Natural killer cell (primary cell): Measurements from ENCODE around the gene SMG1. TPM values are rescaled to one million over a fixed set of nuclear protein-coding genes. Genes with fewer than 3 reads are reported as not detected.
"Not testable (repeated sequence)": the region's sequence is repeated elsewhere in the genome, so short reads cannot be mapped to it uniquely, and the experiment has no call there.

Experiments used
- ATAC-seq, 3 donors: fragments of 150-1000 bp in 2 of 3; fragments of 200-7000 bp in 1 of 3; cut with Tn5 transposase; 1 replicate in 1 of 3; 2 replicates in 2 of 3; pipeline ENCODE4 v1.10.0; 2021; ENCODE audit warnings: mild to moderate bottlenecking in 2 of 3, moderate library complexity in 2 of 3
- DNase-seq, 2 donors: peaks; one replicate each; pipeline versions ENCODE4 v3.0.0 to v3.0.0-alpha.2; 2013 to 2021; ENCODE audit warnings: mixed read lengths in 1 of 2
- H3K27ac ChIP-seq: one replicate; pipeline ENCODE4 v1.5.1; 2013; ENCODE audit warnings: mild to moderate bottlenecking, low read length
- H3K27me3 ChIP-seq: one replicate; pipeline ENCODE4 v1.6.1; 2013; ENCODE audit warnings: low read length; ENCODE audit not compliant: control insufficient read depth, insufficient read depth
- H3K36me3 ChIP-seq: one replicate; pipeline ENCODE4 v1.6.1; 2013; ENCODE audit warnings: low read length; ENCODE audit not compliant: control insufficient read depth, insufficient read depth
- H3K4me1 ChIP-seq: one replicate; pipeline ENCODE4 v1.6.1; 2013; ENCODE audit warnings: low read length; ENCODE audit not compliant: control insufficient read depth, insufficient read depth
- H3K4me3 ChIP-seq: one replicate; pipeline ENCODE4 v1.5.1; 2013; ENCODE audit warnings: low read length
- H3K9me3 ChIP-seq: one replicate; pipeline ENCODE4 v1.6.1; 2013; ENCODE audit warnings: low read length; ENCODE audit not compliant: control insufficient read depth, insufficient read depth
- H3K27ac Mint-ChIP-seq, 2 donors: one replicate each; pipeline ENCODE4 v1.8.0; 2022; ENCODE audit warnings: mild to moderate bottlenecking in 2 of 2, mixed read lengths in 2 of 2, moderate library complexity in 1 of 2
- H3K27me3 Mint-ChIP-seq, 2 donors: one replicate each; pipeline ENCODE4 v1.8.0; 2022; ENCODE audit warnings: low read depth in 2 of 2, mixed read lengths in 2 of 2
- H3K36me3 Mint-ChIP-seq: one replicate; pipeline ENCODE4 v1.8.0; 2022; ENCODE audit warnings: mixed read lengths
- H3K4me1 Mint-ChIP-seq, 2 donors: one replicate each; pipeline ENCODE4 v1.8.0; 2022; ENCODE audit warnings: mixed read lengths in 2 of 2
- H3K4me3 Mint-ChIP-seq: one replicate; pipeline ENCODE4 v1.8.0; 2022; ENCODE audit warnings: mild to moderate bottlenecking, moderate library complexity, mixed read lengths
- H3K9me3 Mint-ChIP-seq, 2 donors: one replicate each; pipeline ENCODE4 v1.8.0; 2022; ENCODE audit warnings: mixed read lengths in 2 of 2
- CTCF ChIP-seq: fragments of 200-600 bp; IDR thresholded peaks from one replicate; pipeline ENCODE4 v1.8.0; 2022; ENCODE audit warnings: antibody characterized with exemption
- WGBS: methylation state at CpG from one replicate; pipeline ENCODE4 v1.1.7; 2013; ENCODE audit warnings: missing lambda C conversion rate; ENCODE audit not compliant: insufficient coverage; 5-methylcytosine and 5-hydroxymethylcytosine counted together
- intact Hi-C: fragments of 100-400 bp; cut with micrococcal nuclease; formaldehyde crosslinking; loops from one replicate; pipeline ENCODE4 v1.14.2; 2022
- total RNA-seq, 4 donors: library from RNA; stranded (reverse); fragments of 120-200 nt in 1 of 4; gene quantifications; one replicate each; pipeline versions ENCODE4 v1.2.3 to v1.2.4, GENCODE V29; 2013 to 2022

SMG1 gene
- total RNA-seq, 3 donors from 2014 or later (not counting 1 experiment from before 2014, with no cell fraction given) = 215 to 253 (median 246) TPM

DNA sequence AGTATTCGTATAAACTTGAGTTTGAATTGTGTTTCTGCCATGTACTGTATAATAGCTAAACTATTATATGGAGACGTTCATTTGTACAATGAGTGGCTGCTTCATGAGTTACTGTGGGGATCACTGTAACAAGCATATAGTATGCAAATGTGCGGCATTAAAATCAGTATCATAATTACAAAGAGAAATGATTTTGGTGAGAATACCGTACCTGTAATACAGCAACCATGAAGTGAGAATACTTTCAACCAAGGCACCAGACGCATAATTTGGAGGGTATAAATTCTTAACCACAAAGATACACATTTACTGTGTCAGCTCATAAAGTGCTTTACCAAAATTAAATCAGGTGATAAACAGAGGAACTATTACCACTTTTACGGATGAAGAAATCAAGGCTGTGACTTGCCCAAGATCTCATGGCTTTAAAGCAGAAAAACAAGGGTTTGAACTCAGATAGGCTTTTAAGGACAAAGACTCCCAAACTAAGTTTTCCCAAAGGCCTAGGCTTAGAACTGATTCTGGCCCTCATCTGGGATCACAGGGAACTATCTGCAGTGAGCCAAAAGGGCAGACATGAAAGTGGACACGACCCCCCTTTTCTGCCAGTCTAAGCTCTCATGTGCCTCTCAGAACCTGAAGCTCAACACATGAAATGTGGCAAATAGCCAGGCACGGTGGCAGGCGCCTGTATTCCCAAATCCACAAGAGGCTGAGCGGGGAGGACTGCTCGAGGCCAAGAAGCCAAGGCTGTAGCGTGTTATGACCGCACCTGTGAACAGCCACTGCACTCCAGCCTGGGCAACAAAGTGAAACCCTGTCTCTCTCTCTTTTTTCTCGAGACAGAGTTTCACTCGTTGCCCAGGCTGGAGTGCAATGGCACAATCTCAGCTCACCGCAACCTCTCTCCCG, 142.5 kb downstream of the SMG1 start:
- H3K4me1 Mint-ChIP-seq = peaks cover 45 to 49% of the 10 kb centered on the region in 2 donors
- DNase-seq (no peak), ATAC-seq (no peak)
- H3K27me3 Mint-ChIP-seq = no peaks in the 10 kb centered on the region
- H3K9me3 Mint-ChIP-seq = no peaks in the 10 kb centered on the region
- peak overlapping the region; percentile 79 for H3K27ac Mint-ChIP-seq
- Histone ChIP-seq H3K4me1 (peaks cover 37% of the 10 kb centered on the region), H3K27me3 (no peaks in the 10 kb centered on the region), H3K9me3 (no peaks in the 10 kb centered on the region), H3K4me3 (no peak overlapping the region), H3K36me3 (peaks cover 61% of the 10 kb centered on the region), H3K27ac (no peak overlapping the region)
- no peak overlapping the region for H3K4me3 Mint-ChIP-seq
- intact Hi-C loops = no loop called here
- 83% methylated on average over 15 of the region's 17 CpGs for WGBS
- peaks cover 38% of the 10 kb centered on the region for H3K36me3 Mint-ChIP-seq
- no peak for TF ChIP-seq CTCF

GRCh38 chr16:18782697-18783429, 143.3 kb downstream of the SMG1 start:
- Histone ChIP-seq H3K27ac (no peak overlapping the region), H3K4me1 (peaks cover 33% of the 10 kb centered on the region), H3K4me3 (no peak overlapping the region), H3K9me3 (no peaks in the 10 kb centered on the region), H3K36me3 (peaks cover 54% of the 10 kb centered on the region), H3K27me3 (no peaks in the 10 kb centered on the region)
- Mint-ChIP-seq H3K27ac (peak overlapping the region; percentile 63 to 79), H3K4me1 (peaks cover 36 to 40% of the 10 kb centered on the region in 2 donors), H3K27me3 (no peaks in the 10 kb centered on the region), H3K4me3 (no peak overlapping the region), H3K9me3 (no peaks in the 10 kb centered on the region), H3K36me3 (peaks cover 31% of the 10 kb centered on the region)
- intact Hi-C loops = no loop called here
- ATAC-seq (peak; percentile 47 to 67 (median 50)), DNase-seq (peak in 1 of 2 donors; percentile 36)
- TF ChIP-seq CTCF = no peak
- WGBS = 92% methylated on average over 7 of the region's 8 CpGs

DNA sequence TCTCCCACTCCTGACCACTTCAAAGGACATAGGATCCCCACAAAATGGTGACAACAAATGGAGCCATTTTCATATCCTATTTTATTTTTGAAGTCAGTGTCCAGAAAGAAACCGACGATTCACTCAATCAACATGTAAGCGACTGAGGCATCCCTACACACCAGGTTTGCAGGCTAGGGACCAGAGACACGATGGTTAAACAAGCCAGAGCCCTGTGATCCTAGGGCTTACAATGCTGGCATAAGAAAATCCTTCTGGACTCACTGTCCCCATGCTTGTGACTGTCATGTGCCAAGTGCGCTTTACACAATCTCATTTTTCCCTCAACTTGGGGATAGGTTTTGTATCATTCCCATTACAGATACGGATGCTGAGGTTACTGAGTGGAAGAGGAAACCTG, 145.0 kb downstream of the SMG1 start:
- not testable (repeated sequence) for H3K9me3 Mint-ChIP-seq, H3K27ac Mint-ChIP-seq

DNA sequence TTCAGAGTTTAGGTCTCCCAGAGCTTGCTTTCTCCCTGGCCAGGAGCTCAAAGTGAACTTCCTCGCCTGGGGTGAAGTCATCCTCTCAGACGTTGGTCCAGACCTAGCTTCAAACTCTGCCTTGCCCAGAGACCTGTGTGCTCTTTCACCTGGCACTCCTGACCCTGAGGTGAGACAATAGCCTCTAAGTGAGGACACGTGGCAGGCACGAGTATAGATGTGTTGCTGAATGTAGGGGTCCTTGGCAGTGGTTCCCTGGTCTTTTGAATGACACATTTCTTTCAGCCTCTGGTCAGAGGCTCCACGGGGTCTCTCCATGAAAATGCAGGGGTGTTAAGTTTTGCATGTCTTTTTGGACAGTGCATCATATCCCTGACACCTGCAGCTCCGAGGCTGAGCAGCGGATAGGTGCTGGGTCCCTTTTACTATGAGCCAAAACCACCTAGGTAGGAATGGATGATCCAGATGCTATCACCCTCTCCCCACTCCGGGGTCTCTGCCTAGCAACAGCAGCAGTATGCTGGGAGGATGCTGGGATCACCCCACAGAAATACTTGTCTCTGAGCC, 145.7 kb downstream of the SMG1 start:
- DNase-seq, H3K9me3 Mint-ChIP-seq, ATAC-seq, H3K4me3 ChIP-seq, H3K27ac ChIP-seq, H3K27me3 Mint-ChIP-seq, H3K27ac Mint-ChIP-seq, H3K4me3 Mint-ChIP-seq, H3K9me3 ChIP-seq, H3K27me3 ChIP-seq, intact Hi-C loops: not testable (repeated sequence)
- H3K36me3 Mint-ChIP-seq = peaks cover 18% of the 10 kb centered on the region
- H3K4me1 Mint-ChIP-seq = peaks cover 21 to 24% of the 10 kb centered on the region in 2 donors
- peaks cover 12% of the 10 kb centered on the region for H3K4me1 ChIP-seq
- WGBS = 76% methylated on average over 7 of the region's 8 CpGs
- peaks cover 34% of the 10 kb centered on the region for H3K36me3 ChIP-seq

More for the DNA sequence above, 145.0 kb downstream of the SMG1 start:
- peaks cover 26 to 29% of the 10 kb centered on the region in 2 donors for H3K4me1 Mint-ChIP-seq
- H3K36me3 Mint-ChIP-seq = peaks cover 21% of the 10 kb centered on the region
- H3K27ac ChIP-seq, intact Hi-C loops, H3K4me3 Mint-ChIP-seq, H3K27me3 ChIP-seq, H3K4me3 ChIP-seq, DNase-seq, H3K9me3 ChIP-seq, H3K27me3 Mint-ChIP-seq, ATAC-seq: not testable (repeated sequence)
- WGBS = no CpG with 5 or more reads among the region's 6 CpGs
- Histone ChIP-seq H3K36me3 (peaks cover 41% of the 10 kb centered on the region), H3K4me1 (peaks cover 17% of the 10 kb centered on the region)

DNA sequence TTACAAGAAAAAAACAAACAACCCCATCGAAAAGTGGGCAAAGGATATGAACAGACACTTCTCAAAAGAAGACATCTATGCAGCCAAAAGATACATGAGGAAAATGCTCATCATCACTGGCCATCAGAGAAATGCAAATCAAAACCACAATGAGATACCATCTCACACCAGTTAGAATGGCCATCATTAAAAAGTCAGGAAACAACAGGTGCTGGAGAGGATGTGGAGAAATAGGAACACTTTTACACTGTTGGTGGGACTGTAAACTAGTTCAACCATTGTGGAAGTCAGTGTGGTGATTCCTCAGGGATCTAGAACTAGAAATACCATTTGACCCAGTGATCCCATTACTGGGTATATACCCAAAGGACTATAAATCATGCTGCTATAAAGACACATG, 148.5 kb downstream of the SMG1 start:
- H3K4me1 Mint-ChIP-seq, H3K4me1 ChIP-seq, ATAC-seq, DNase-seq, H3K27ac ChIP-seq, H3K36me3 Mint-ChIP-seq, H3K27me3 Mint-ChIP-seq, intact Hi-C loops, H3K4me3 ChIP-seq, H3K4me3 Mint-ChIP-seq, H3K36me3 ChIP-seq, H3K9me3 ChIP-seq, H3K27me3 ChIP-seq, H3K9me3 Mint-ChIP-seq: not testable (repeated sequence)
- peak overlapping the region in 1 of 2 donors; percentile 16 for H3K27ac Mint-ChIP-seq
- WGBS = 100% methylated on average over 1 of the region's 1 CpG

DNA sequence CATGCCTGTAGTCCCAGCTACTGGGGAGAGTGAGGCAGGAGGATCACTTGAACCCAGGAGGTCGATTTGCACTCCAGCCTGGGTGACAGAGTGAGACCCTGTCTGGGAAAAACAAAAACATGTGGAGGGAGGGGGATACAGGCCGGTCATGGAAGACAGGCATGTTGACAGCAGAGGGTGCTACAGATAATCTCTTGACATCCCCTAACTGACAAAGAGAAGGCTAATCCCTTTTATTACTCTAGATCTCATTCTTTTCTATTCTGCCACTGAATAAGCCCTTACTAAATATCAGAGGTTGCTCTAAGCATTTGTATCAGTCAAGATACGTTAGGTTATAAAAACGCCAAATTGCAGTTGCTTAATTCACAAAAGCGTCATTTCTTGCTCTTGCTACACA, 149.9 kb downstream of the SMG1 start:
- WGBS = 92% methylated on average over 5 of the region's 5 CpGs
- intact Hi-C loops = not testable (repeated sequence)

More for the DNA sequence above, 149.9 kb downstream of the SMG1 start:
- ATAC-seq, H3K36me3 ChIP-seq, DNase-seq, H3K4me3 Mint-ChIP-seq, H3K4me1 ChIP-seq, H3K9me3 Mint-ChIP-seq, H3K4me3 ChIP-seq, H3K4me1 Mint-ChIP-seq, H3K27ac ChIP-seq, H3K27ac Mint-ChIP-seq, H3K27me3 ChIP-seq, H3K27me3 Mint-ChIP-seq, H3K9me3 ChIP-seq, H3K36me3 Mint-ChIP-seq: not testable (repeated sequence)
